Measurements from ENCODE around the gene ZP3.
"Not testable (repeated sequence)": the region's sequence is repeated elsewhere in the genome, so short reads cannot be mapped to it uniquely, and the experiment has no call there.

- not testable (repeated sequence) for TF ChIP-seq CTCF, POLR2AphosphoS5, EP300, POLR2A (IDR thresholded peaks at IDR 0.05)
Measured at GRCh38 chr7:76483081-76483480, 58.3 kb downstream of the ZP3 start.
